Activated T-cell treated with anti-CD3 and anti-CD28 coated beads for 24 hours (primary cell): ENCODE data around the gene DCAF8L1.
"Not testable (repeated sequence)": the region's sequence is repeated elsewhere in the genome, so short reads cannot be mapped to it uniquely, and the experiment has no call there.

Experiments
- DNase-seq: peaks from one replicate; pipeline ENCODE4 v3.0.0-alpha.2; 2020; ENCODE audit warnings: low read depth

Gene DCAF8L1

GRCh38 chrX:27981349-27981748 is at the start of gene DCAF8L1:
TSS of gene DCAF8L1 (minus strand) at chrX:27981449. CDS start at chrX:27981334, 115 bp downstream.
- DNase-seq: no peak

- DNase-seq: no peak
These were observed 41.1 kb upstream of the DCAF8L1 start for GRCh38 chrX:28022371-28022770.

GRCh38 chrX:28016823-28017222 is 35.6 kb upstream of the DCAF8L1 start:
- no peak for DNase-seq

GRCh38 chrX:28015993-28016392 is 34.7 kb upstream of the DCAF8L1 start:
- no peak for DNase-seq

- no peak for DNase-seq
These were observed 29.6 kb upstream of the DCAF8L1 start for GRCh38 chrX:28010875-28011274.

GRCh38 chrX:27998666-27999065 is 17.4 kb upstream of the DCAF8L1 start:
- no peak for DNase-seq

GRCh38 chrX:27997622-27998021 is 16.4 kb upstream of the DCAF8L1 start:
- DNase-seq: no peak

GRCh38 chrX:27996132-27996531 is 14.9 kb upstream of the DCAF8L1 start:
- no peak for DNase-seq

GRCh38 chrX:27995611-27996010 is 14.4 kb upstream of the DCAF8L1 start:
- no peak for DNase-seq

GRCh38 chrX:27987862-27988646 is 6.8 kb upstream of the DCAF8L1 start:
- DNase-seq: no peak

GRCh38 chrX:27976934-27977333 is 4.3 kb downstream of the DCAF8L1 start:
- DNase-seq: not testable (repeated sequence)

GRCh38 chrX:27976284-27976683 is 5.0 kb downstream of the DCAF8L1 start:
- no peak for DNase-seq

- DNase-seq: no peak
These were observed 12.4 kb downstream of the DCAF8L1 start for GRCh38 chrX:27968878-27969277.

- DNase-seq: no peak
These were observed 12.9 kb downstream of the DCAF8L1 start for GRCh38 chrX:27968352-27968751.

GRCh38 chrX:27966955-27967354 is 14.3 kb downstream of the DCAF8L1 start:
- no peak for DNase-seq

- no peak for DNase-seq
These were observed 14.8 kb downstream of the DCAF8L1 start for GRCh38 chrX:27966492-27966891.

- not testable (repeated sequence) for DNase-seq
These were observed 15.9 kb downstream of the DCAF8L1 start for GRCh38 chrX:27965348-27965747.

- DNase-seq: no peak
These were observed 16.8 kb downstream of the DCAF8L1 start for GRCh38 chrX:27964432-27964831.

- DNase-seq: not testable (repeated sequence)
These were observed 20.8 kb downstream of the DCAF8L1 start for GRCh38 chrX:27960410-27960809.

GRCh38 chrX:27953171-27953570 is 28.1 kb downstream of the DCAF8L1 start:
- DNase-seq: no peak

- DNase-seq: no peak
These were observed 47.9 kb downstream of the DCAF8L1 start for GRCh38 chrX:27933361-27933760.
